Measurements from ENCODE around the gene IKZF4. TPM values are rescaled to one million over a fixed set of nuclear protein-coding genes. Genes with fewer than 3 reads are reported as not detected.
"Not testable (repeated sequence)": the region's sequence is repeated elsewhere in the genome, so short reads cannot be mapped to it uniquely, and the experiment has no call there.

Gene IKZF4
- total RNA-seq, 4 donors from 2014 or later: 2.4 to 5.8 (median 3.4) TPM

DNA sequence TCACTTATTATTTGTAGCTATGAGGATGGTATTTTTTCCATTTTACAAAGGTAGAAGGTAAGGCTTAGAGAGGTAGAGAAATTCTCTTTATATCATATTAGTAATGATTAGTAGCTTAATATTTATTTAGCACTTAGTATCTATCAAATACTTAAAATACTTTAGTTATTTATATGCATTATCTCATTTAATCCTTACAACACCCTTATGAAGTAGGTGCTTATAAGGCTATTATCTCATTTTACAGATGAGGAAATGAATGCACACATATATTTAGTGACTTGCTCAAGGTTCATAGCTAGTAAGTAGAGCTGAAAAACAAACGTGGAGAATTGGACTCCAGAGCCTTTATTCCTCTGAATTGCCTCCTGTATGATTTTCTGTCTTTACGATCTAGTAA is 36.0 kb upstream of the IKZF4 start:
- no peak overlapping the region for H3K4me3 ChIP-seq (ENCODE audit: low read depth, poor library complexity, severe bottlenecking)
- no peak for TF ChIP-seq POLR2A (IDR thresholded peaks at IDR 0.05)
- TF ChIP-seq, protein P1, sequence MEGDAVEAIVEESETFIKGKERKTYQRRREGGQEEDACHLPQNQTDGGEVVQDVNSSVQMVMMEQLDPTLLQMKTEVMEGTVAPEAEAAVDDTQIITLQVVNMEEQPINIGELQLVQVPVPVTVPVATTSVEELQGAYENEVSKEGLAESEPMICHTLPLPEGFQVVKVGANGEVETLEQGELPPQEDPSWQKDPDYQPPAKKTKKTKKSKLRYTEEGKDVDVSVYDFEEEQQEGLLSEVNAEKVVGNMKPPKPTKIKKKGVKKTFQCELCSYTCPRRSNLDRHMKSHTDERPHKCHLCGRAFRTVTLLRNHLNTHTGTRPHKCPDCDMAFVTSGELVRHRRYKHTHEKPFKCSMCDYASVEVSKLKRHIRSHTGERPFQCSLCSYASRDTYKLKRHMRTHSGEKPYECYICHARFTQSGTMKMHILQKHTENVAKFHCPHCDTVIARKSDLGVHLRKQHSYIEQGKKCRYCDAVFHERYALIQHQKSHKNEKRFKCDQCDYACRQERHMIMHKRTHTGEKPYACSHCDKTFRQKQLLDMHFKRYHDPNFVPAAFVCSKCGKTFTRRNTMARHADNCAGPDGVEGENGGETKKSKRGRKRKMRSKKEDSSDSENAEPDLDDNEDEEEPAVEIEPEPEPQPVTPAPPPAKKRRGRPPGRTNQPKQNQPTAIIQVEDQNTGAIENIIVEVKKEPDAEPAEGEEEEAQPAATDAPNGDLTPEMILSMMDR (IDR thresholded peaks at IDR 0.05): no peak
- 69 to 76% methylated on average over 2 of the region's 2 CpGs for WGBS, 2 donors
- DNase-seq (ENCODE audit: low spot score in 2 of 2): no peak
- intact Hi-C loops (cut with DNase I; ENCODE audit: low total_unique reads): no loop called here

DNA sequence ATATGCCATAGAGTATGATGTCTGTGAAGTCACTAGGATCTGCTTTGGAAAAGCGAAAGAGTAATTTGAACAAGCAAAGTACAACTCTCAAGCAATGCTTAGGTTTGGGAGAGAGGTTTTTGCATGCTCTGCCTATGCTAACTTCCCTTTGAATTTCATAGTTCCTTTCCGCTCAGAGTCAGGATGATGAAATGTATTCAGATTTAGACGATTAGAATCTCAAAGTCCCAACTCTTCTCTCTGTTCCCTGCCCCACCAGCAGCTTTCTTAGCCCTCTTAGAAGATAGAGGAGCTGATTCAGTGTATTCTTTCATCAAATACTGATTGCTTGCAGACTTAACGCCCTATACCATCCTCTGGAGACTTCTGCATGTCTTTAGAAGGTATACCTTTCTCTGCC is 35.5 kb upstream of the IKZF4 start:
- intact Hi-C loops (cut with DNase I; ENCODE audit: low total_unique reads): no loop called here
- TF ChIP-seq, protein P1 (IDR thresholded peaks at IDR 0.05): no peak
- TF ChIP-seq POLR2A (IDR thresholded peaks at IDR 0.05): no peak
- H3K4me3 ChIP-seq (ENCODE audit: low read depth, poor library complexity, severe bottlenecking): no peak overlapping the region
- 91 to 93% methylated on average over 4 of the region's 4 CpGs for WGBS, 2 donors
- DNase-seq (ENCODE audit: low spot score in 2 of 2): no peak

DNA sequence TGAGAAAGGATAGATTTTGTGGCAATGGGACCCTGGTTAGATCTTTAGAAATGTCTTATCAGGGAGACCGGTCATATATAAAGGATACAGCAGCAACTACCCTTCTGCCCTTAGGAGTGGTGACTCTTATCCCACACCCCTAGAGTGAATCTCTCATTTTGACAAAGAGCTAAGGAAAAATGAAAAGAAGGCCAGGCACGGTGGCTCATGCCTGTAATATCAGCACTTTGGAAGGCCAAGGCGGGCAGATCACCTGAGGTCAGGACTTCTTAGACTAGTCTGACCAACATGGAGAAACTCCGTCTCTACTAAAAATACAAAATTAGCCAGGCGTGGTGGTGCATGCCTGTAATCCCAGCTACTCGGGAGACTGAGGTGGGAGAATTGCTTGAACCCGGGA is 34.9 kb upstream of the IKZF4 start:
- DNase-seq (ENCODE audit: low spot score in 2 of 2); intact Hi-C loops (cut with DNase I; ENCODE audit: low total_unique reads); H3K4me3 ChIP-seq (ENCODE audit: low read depth, poor library complexity, severe bottlenecking): not testable (repeated sequence)
- 93 to 96% methylated on average over 7 of the region's 7 CpGs for WGBS, 2 donors

DNA sequence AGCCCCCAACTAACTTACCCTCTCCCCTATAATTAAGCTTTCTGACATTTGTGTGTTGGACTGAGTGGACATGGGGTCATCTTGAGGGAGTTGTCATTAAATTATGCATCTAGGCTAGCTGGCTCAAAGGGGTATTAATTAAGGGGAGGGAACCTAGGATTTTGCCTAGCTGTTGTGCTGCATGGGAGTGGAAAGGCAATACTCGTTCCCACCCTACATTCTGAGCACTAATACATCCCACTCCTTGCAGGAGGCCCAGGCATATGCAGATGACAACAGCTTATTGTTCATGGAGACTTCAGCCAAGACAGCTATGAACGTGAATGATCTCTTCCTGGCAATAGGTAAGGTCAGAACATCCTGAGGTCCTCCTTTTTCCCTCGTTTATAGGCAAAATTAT is 29.7 kb upstream of the IKZF4 start:
- intact Hi-C loops (cut with DNase I; ENCODE audit: low total_unique reads): no loop called here
- WGBS, 2 donors: 77 to 89% methylated on average over 3 of the region's 3 CpGs
- DNase-seq (ENCODE audit: low spot score in 2 of 2): no peak
- H3K4me3 ChIP-seq (ENCODE audit: low read depth, poor library complexity, severe bottlenecking): no peak overlapping the region
- TF ChIP-seq, protein P1 (IDR thresholded peaks at IDR 0.05): no peak
- TF ChIP-seq POLR2A (IDR thresholded peaks at IDR 0.05): no peak

DNA sequence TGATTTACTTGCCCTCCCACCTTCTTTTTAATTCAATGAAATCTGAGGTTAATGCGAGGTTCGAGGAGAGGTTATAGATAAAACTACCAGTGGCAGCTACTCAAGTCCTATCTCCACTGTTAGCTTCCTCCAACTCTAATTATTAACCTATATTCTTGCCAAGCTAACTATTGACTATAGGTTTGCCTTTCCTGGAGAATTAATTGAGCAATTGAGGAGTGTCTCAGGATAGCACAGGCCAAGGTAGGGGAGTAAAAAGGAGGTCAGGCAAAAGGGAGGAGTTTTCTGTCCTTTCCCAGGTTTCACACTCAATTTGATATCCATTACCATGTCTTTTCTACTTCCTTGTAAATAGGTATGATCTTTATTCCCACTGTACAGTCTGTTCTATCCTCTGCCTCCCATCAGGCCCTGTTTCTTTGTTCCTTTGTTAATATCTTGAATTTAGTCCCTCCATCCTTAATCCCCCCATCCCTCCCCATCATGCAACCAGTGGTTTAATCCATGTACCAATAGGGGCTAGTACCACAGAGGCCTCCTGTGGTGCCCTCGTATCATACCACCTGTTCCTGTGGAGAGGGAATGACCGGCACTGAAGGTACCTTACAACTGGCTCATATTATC is 27.5 kb upstream of the IKZF4 start:
- H3K4me3 ChIP-seq (ENCODE audit: low read depth, poor library complexity, severe bottlenecking): no peak overlapping the region
- intact Hi-C loops (cut with DNase I; ENCODE audit: low total_unique reads): no loop called here
- TF ChIP-seq, protein P1 (IDR thresholded peaks at IDR 0.05): no peak
- no peak for TF ChIP-seq POLR2A (IDR thresholded peaks at IDR 0.05)
- 83 to 89% methylated on average over 4 of the region's 4 CpGs for WGBS, 2 donors
- no peak for DNase-seq (ENCODE audit: low spot score in 2 of 2)

DNA sequence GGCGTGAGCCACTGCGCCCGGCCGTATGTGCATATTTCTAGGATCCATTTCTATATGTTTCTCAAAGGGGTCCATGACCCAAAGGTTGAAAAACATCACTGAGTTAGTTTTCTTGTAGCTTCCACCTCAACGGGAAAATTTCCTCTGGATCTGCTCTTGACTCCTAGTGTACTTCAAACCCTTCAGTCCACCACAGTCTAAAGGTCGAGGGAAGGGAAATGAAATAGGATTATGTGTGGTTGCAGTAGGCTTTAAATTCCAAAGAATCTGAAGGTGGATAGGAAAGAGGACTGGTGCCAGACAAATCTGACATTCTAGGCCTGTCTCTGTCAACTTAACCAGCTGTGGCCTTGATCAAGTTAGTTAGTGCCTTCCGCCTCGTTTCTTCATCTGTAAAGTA is 25.5 kb upstream of the IKZF4 start:
- intact Hi-C loops (cut with DNase I; ENCODE audit: low total_unique reads): no loop called here
- TF ChIP-seq, protein P1 (IDR thresholded peaks at IDR 0.05): no peak
- no peak for TF ChIP-seq POLR2A (IDR thresholded peaks at IDR 0.05)
- no peak overlapping the region for H3K4me3 ChIP-seq (ENCODE audit: low read depth, poor library complexity, severe bottlenecking)
- 80 to 90% methylated on average over 8 of the region's 8 CpGs for WGBS, 2 donors
- DNase-seq (ENCODE audit: low spot score in 2 of 2): no peak

Data from lower leg skin (tissue), 4 donors.